ENCODE results near the gene PRKAG2. TPM values are rescaled to one million over a fixed set of nuclear protein-coding genes. Genes with fewer than 3 reads are reported as not detected.

The PRKAG2 gene
- polyA plus RNA-seq, 1 of the 3 experiments (the other 2 are of a cell fraction) = 51.6 TPM

GRCh38 chr7:151529842-151530241, 347.1 kb downstream of the PRKAG2 start:
- DNase-seq = no peak
- Histone ChIP-seq H3K36me3 (replicated peaks in 1 of 2; ENCODE audit: control insufficient read depth in 1 of 2, insufficient read depth in 2 of 2, low read length in 1 of 2) (peaks cover 0 to 3% of the 10 kb centered on the region in 2 experiments), H2AFZ (ENCODE audit: low read depth) (no peak overlapping the region), H3K27ac (ENCODE audit: low read depth in 2 of 2, low read length in 1 of 2) (no peak overlapping the region), H3K4me1 (ENCODE audit: control insufficient read depth in 1 of 2, insufficient read depth in 2 of 2, low read depth in 1 of 2, low read length in 1 of 2) (no peaks in the 10 kb centered on the region), H3K9ac (no peak overlapping the region), H3K27me3 (ENCODE audit: insufficient read depth) (no peaks in the 10 kb centered on the region), H3K9me3 (peaks cover 20% of the 10 kb centered on the region; the same call in 1 of the 2 replicates), H3K4me3 (ENCODE audit: low read depth in 2 of 2, low read length in 1 of 2) (no peak overlapping the region), H3K4me2 (no peak overlapping the region), H3F3A (replicated peaks; ENCODE audit: insufficient read depth) (no peaks in the 10 kb centered on the region), H3K9me2 (no peaks in the 10 kb centered on the region), H3K79me2 (ENCODE audit: insufficient read depth) (no peaks in the 10 kb centered on the region), H4K20me1 (ENCODE audit: insufficient read depth) (no peaks in the 10 kb centered on the region)
- TF ChIP-seq SIN3A (IDR thresholded peaks at IDR 0.05; ENCODE audit: borderline replicate concordance, low read depth, low read length) (no peak), GATA2 (CRISPR knock-in tag; IDR thresholded peaks at IDR 0.05) (no peak), RFX5 (IDR thresholded peaks at IDR 0.05; ENCODE audit: low read length) (no peak), POLR2AphosphoS5 (IDR thresholded peaks at IDR 0.05; ENCODE audit: low read depth, low read length) (no peak), TAF1 (IDR thresholded peaks at IDR 0.05; ENCODE audit: borderline replicate concordance, low read depth, low read length) (no peak), RXRA (IDR thresholded peaks at IDR 0.05; ENCODE audit: borderline replicate concordance, low read depth) (no peak)
- TF ChIP-seq, protein P1, sequence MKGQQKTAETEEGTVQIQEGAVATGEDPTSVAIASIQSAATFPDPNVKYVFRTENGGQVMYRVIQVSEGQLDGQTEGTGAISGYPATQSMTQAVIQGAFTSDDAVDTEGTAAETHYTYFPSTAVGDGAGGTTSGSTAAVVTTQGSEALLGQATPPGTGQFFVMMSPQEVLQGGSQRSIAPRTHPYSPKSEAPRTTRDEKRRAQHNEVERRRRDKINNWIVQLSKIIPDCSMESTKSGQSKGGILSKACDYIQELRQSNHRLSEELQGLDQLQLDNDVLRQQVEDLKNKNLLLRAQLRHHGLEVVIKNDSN (IDR thresholded peaks at IDR 0.05; ENCODE audit: borderline replicate concordance, low read depth) = no peak
- ChIA-PET CTCF (interaction anchor here (1.0 kb wide), 1 partner anchor 9 kb away, joined by 3 read pairs; no protein-coding TSS in a partner anchor), POLR2A (no interaction called here)

DNA sequence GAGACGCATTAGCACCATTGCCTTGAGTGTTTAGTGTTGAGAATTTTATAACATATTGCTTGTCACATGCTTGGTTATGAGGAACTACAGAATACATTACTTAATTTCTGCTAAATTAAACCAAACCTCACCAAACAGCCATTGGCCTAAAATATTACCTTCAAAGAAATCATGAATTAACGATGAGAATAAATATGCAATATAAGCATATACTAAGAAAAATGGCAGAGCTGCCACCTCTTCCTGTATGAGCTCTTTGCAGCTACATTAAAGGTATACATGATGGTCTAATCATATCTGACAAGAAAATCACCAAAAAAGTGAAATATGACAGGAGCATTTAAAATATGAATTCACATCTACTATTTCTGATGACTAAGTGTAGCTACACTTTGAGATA, 352.1 kb downstream of the PRKAG2 start:
- POLR2A ChIA-PET = no interaction called here
- CTCF ChIA-PET = no interaction called here

More for the DNA sequence above, 352.1 kb downstream of the PRKAG2 start:
- Histone ChIP-seq H3K4me2 (no peak overlapping the region), H3K79me2 (ENCODE audit: insufficient read depth) (no peaks in the 10 kb centered on the region), H3K9me3 (peaks cover 7% of the 10 kb centered on the region; the same call in 1 of the 2 replicates), H3K9me2 (no peaks in the 10 kb centered on the region), H3K36me3 (replicated peaks in 1 of 2; ENCODE audit: control insufficient read depth in 1 of 2, insufficient read depth in 2 of 2, low read length in 1 of 2) (no peaks in the 10 kb centered on the region), H3K4me1 (ENCODE audit: control insufficient read depth in 1 of 2, insufficient read depth in 2 of 2, low read depth in 1 of 2, low read length in 1 of 2) (peaks cover 3 to 8% of the 10 kb centered on the region in 2 experiments; a peak in 1 of 4 replicates), H3K27me3 (ENCODE audit: insufficient read depth) (no peaks in the 10 kb centered on the region), H4K20me1 (ENCODE audit: insufficient read depth) (no peaks in the 10 kb centered on the region), H2AFZ (ENCODE audit: low read depth) (no peak overlapping the region), H3F3A (replicated peaks; ENCODE audit: insufficient read depth) (no peaks in the 10 kb centered on the region), H3K9ac (no peak overlapping the region), H3K4me3 (ENCODE audit: low read depth in 2 of 2, low read length in 1 of 2) (no peak overlapping the region), H3K27ac (ENCODE audit: low read depth in 2 of 2, low read length in 1 of 2) (no peak overlapping the region)
- WGBS (ENCODE audit: low lambda C conversion rate) = 89% methylated on average over 2 of the region's 2 CpGs
- DNase-seq = no peak
- no peak for TF ChIP-seq GABPA (IDR thresholded peaks at IDR 0.05; ENCODE audit: low read depth)
- no peak for TF ChIP-seq TEAD4 (IDR thresholded peaks at IDR 0.05; ENCODE audit: borderline replicate concordance, insufficient read depth)
- no peak for TF ChIP-seq EZH2phosphoT487 (IDR thresholded peaks at IDR 0.05; ENCODE audit: borderline replicate concordance, low read depth)
- no peak for TF ChIP-seq RAD21 (IDR thresholded peaks at IDR 0.05; ENCODE audit: low read length)
- no peak for TF ChIP-seq POLR2AphosphoS5 (IDR thresholded peaks at IDR 0.05; ENCODE audit: low read depth, low read length)
- no peak for TF ChIP-seq NRF1 (IDR thresholded peaks at IDR 0.05; ENCODE audit: low read depth, low read length)
- no peak for TF ChIP-seq JUND (IDR thresholded peaks at IDR 0.05)
- TF ChIP-seq, protein P1 (IDR thresholded peaks at IDR 0.05; ENCODE audit: borderline replicate concordance, low read depth) = no peak
- no peak for TF ChIP-seq USF2 (IDR thresholded peaks at IDR 0.05; ENCODE audit: borderline replicate concordance, low read depth, low read length)
